T-helper 2 cell treated with Interferon-gamma antibody and Interleukin-4, amounts not matched to agents 5 μg/mL and 100 μg/mL, for 36 hours (primary cell): Measurements from ENCODE around the gene LPIN1.

Experiments used
- DNase-seq: peaks from one replicate; pipeline ENCODE4 v3.0.0; 2021; ENCODE audit warnings: low spot score
- H3K27ac Mint-ChIP-seq: one replicate; pipeline ENCODE4 v1.8.0; 2021; ENCODE audit warnings: mild to moderate bottlenecking, mixed read lengths
- H3K27me3 Mint-ChIP-seq: one replicate; pipeline ENCODE4 v1.8.0; 2021; ENCODE audit warnings: low read depth, mixed read lengths
- H3K36me3 Mint-ChIP-seq: one replicate; pipeline ENCODE4 v1.8.0; 2021; ENCODE audit warnings: low read depth, mixed read lengths
- H3K4me1 Mint-ChIP-seq: one replicate; pipeline ENCODE4 v1.8.0; 2021; ENCODE audit warnings: low read depth, mixed read lengths
- H3K4me3 Mint-ChIP-seq: one replicate; pipeline ENCODE4 v1.8.0; 2022; ENCODE audit warnings: mild to moderate bottlenecking, moderate library complexity, mixed read lengths
- H3K9me3 Mint-ChIP-seq: one replicate; pipeline ENCODE4 v1.8.0; 2021; ENCODE audit warnings: mixed read lengths

The LPIN1 gene

DNA sequence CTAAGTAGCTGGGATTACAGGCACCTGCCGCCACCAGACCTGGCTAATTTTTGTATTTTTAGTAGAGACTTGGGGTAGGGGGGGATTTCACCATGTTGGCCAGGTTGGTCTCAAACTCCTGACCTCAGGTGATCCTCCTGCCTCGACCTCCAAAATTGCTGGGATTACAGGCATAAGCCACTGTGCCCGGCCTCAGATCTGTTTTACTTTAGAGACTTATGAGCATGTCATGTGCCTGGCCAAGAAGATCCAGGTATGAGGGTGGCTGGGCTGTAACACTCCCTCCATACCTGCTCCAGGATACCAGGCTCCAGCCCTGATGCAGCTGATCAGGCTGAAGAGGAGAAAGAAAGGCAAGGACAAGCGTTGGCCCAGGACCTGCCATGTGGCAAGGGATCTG is 125.0 kb downstream of the LPIN1 start:
- no peak for DNase-seq
- Mint-ChIP-seq H3K27me3 (peaks cover 20% of the 10 kb centered on the region), H3K36me3 (no peaks in the 10 kb centered on the region), H3K4me1 (no peaks in the 10 kb centered on the region), H3K4me3 (no peak overlapping the region), H3K9me3 (no peaks in the 10 kb centered on the region), H3K27ac (no peak overlapping the region)

DNA sequence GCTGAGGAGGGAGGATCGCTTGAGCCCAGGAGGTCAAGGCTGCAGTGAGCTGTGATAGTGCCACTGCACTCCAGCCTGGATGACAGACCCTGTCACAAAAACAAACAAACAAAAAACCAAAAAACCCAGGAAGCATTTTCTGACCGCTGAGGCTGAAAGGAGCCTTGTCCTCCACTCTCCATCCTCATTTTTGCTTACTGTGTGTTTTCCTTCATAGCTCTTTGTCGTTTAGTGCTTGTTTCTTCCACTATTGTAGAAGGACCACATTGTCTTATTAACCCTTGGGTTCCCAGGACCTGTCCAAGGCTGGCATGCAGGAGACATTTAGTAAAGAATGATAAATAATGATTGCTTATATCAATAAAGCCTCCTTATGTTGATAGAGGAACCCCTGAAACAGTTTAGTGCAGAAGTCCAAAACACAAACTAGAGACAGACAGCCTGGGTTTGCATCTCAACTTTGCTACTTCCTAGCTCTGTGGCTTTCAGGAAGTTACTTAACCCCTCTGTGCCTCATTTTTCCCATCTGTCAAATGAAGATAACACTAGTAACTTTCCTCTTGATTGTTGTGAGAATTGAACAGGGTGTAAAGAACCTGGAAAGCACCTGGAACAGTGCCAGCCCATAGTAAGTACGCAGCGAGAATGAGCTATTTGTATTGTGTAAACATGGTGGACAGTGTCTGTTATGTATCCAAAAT is 126.0 kb downstream of the LPIN1 start:
- no peaks in the 10 kb centered on the region for H3K36me3 Mint-ChIP-seq
- peaks cover 20% of the 10 kb centered on the region for H3K27me3 Mint-ChIP-seq
- H3K4me1 Mint-ChIP-seq: no peaks in the 10 kb centered on the region
- no peak for DNase-seq
- H3K9me3 Mint-ChIP-seq: no peaks in the 10 kb centered on the region
- H3K4me3 Mint-ChIP-seq: no peak overlapping the region
- H3K27ac Mint-ChIP-seq: no peak overlapping the region

DNA sequence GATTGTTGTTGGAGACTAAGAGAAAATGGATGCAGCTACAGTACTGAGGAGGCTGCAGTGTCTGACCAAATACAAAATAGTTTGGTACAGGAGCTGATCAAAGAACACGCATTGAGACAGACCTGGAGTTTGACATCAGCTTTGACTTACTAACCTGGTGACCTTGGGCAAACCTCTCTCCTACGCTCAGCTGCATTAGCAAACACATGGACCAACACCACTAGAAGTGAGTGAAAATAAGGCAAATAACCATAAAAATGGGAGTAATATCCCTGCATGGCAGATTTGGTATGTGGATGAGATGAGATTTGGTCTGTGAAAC is 126.5 kb downstream of the LPIN1 start:
- Mint-ChIP-seq H3K4me1 (no peaks in the 10 kb centered on the region), H3K4me3 (no peak overlapping the region), H3K36me3 (no peaks in the 10 kb centered on the region), H3K27ac (no peak overlapping the region), H3K27me3 (peaks cover 19% of the 10 kb centered on the region), H3K9me3 (no peaks in the 10 kb centered on the region)
- DNase-seq: no peak

DNA sequence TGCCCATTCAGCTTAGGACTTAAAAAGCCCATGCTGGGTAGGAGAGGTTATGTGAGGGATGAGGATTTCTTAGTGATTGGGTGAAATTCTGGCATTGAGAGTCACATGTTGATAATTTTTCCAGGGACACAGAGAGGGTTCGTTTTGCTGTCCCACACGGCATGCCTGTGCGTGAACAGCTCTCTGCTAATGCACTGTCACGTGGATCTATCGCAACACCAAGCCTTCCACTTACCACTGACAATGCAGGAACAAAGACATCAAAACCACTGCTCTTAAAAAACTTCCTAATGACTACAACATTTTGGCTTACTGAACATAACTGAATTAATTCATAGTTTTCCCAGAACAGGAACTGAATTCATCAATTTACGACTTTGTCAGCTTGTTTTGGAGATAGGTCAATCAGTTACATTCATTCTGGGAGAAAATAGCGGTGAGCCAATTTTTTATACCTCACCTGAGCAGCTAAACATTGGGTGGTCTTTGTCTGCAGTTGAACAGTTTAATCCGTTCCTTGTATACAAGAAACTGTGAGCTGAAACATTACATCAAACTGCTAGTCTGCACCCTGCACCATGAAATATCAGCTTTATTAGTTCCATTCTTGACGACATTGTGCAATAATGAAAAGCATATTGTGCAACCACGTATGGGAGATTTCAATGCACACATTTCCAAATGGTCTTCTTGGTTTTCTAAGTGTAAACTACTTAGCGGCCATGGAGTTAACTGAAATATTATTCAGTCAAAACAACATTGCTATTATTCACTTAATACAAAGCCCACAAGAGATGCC is 127.1 kb downstream of the LPIN1 start:
- H3K27me3 Mint-ChIP-seq: peaks cover 17% of the 10 kb centered on the region
- H3K4me3 Mint-ChIP-seq: no peak overlapping the region
- no peaks in the 10 kb centered on the region for H3K4me1 Mint-ChIP-seq
- no peaks in the 10 kb centered on the region for H3K9me3 Mint-ChIP-seq
- H3K27ac Mint-ChIP-seq: no peak overlapping the region
- DNase-seq: no peak
- H3K36me3 Mint-ChIP-seq: no peaks in the 10 kb centered on the region

DNA sequence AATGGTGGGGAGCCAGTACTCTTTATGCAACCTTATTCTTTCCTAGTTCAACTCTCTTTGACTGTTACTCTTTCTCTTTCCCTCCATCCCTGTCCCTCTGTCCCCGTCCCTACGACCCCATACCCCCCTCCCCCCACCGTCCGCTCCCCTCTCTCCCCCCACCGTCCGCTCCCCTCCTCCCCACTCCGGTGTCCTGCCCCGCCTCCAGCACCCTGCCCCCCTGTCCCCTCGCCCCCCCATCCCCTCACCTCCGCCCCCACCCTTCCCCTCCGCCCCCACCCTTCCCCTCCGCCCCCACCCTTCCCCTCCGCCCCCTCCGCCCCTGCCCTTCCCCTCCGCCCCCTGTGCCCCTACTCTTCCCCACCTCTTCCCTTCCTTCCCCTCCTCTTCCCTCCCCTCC is 128.4 kb downstream of the LPIN1 start:
- H3K36me3 Mint-ChIP-seq: no peaks in the 10 kb centered on the region
- no peaks in the 10 kb centered on the region for H3K9me3 Mint-ChIP-seq
- no peak overlapping the region for H3K4me3 Mint-ChIP-seq
- H3K4me1 Mint-ChIP-seq: no peaks in the 10 kb centered on the region
- DNase-seq: no peak
- no peak overlapping the region for H3K27ac Mint-ChIP-seq
- H3K27me3 Mint-ChIP-seq: peaks cover 12% of the 10 kb centered on the region

DNA sequence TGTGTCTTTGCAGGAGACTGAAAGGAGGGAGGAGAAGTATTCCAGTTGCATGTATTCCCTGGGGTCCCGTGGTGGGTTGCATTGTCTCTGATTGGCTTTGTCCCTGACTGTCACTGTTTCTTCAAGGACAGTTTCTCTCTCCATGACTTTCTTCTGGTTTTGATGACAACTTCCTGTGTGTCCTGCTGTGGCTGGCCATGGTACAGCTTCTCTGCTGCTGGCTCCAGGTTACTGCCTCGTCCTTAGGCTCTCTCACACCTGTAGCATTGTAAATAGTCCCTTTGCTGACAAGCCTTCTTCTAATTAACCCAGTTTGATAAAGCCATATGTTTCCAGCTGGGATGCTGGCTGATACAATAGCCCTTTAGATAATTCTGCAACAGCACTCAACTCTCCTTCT is 129.0 kb downstream of the LPIN1 start:
- DNase-seq: no peak
- H3K27me3 Mint-ChIP-seq: peaks cover 12% of the 10 kb centered on the region
- no peaks in the 10 kb centered on the region for H3K36me3 Mint-ChIP-seq
- no peak overlapping the region for H3K4me3 Mint-ChIP-seq
- H3K4me1 Mint-ChIP-seq: no peaks in the 10 kb centered on the region
- no peaks in the 10 kb centered on the region for H3K9me3 Mint-ChIP-seq
- no peak overlapping the region for H3K27ac Mint-ChIP-seq

DNA sequence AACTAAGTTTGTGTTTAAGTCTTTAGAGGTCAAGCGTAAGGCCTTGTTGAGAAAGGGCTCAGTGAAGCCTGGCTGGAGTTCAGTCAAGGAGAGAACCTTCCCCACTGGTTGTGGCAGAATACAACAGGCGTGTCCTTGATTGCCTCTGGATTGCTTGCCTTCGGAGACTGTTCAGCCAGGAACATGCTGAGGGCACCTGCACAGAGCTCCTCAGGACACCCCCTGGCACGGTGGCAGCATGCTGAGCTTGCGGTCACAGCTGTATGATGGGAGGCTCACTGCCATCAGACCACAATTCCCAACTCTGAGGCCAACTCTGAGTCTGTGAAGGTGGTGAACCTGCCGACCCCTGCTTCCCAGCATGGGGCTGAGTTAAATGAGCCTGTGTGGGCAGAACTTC is 130.0 kb downstream of the LPIN1 start:
- no peak for DNase-seq
- no peak overlapping the region for H3K4me3 Mint-ChIP-seq
- no peaks in the 10 kb centered on the region for H3K4me1 Mint-ChIP-seq
- H3K9me3 Mint-ChIP-seq: no peaks in the 10 kb centered on the region
- no peak overlapping the region for H3K27ac Mint-ChIP-seq
- no peaks in the 10 kb centered on the region for H3K36me3 Mint-ChIP-seq
- peaks cover 12% of the 10 kb centered on the region for H3K27me3 Mint-ChIP-seq

DNA sequence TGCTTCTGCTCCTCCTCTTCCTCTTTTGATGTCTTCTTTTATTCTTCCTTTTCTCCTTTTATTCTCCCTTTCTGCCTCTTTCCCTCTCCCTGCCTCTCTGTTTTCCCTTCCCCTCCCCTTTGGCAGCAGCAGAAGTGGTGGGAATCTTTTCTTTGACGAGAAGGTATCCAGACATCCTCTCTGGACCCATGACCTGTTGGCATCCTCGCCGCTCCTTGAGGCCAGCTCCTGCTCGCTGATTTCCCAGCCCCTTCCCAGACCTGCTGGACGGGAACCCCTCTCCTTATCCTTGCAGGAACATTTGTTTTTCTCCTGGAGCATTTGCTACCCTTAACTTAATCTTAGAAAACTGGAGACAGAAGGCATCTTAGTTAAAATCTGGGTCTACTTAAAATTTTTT is 130.5 kb downstream of the LPIN1 start:
- no peaks in the 10 kb centered on the region for H3K36me3 Mint-ChIP-seq
- H3K4me3 Mint-ChIP-seq: no peak overlapping the region
- no peak overlapping the region for H3K27ac Mint-ChIP-seq
- H3K4me1 Mint-ChIP-seq: no peaks in the 10 kb centered on the region
- no peak for DNase-seq
- H3K27me3 Mint-ChIP-seq: peaks cover 12% of the 10 kb centered on the region
- H3K9me3 Mint-ChIP-seq: no peaks in the 10 kb centered on the region
